H1 (cell line): ENCODE data around the gene MVK. TPM values are rescaled to one million over a fixed set of nuclear protein-coding genes. Genes with fewer than 3 reads are reported as not detected.

ENCODE experiments used
- CTCF ChIA-PET: fragments of 300-600 bp; sonication (Branson Sonifier 250); formaldehyde crosslinking; loops from one replicate; lab custom pipeline; 2021; ENCODE audit not compliant: partially characterized antibody; lab: Charles Lee
- POLR2A ChIA-PET: fragments of 300-600 bp; sonication (Branson Sonifier 250); formaldehyde crosslinking; loops from one replicate; lab custom pipeline; 2021; ENCODE audit warnings: inconsistent platforms; ENCODE audit not compliant: partially characterized antibody; lab: Charles Lee
- DNase-seq, 2 experiments: peaks; one replicate each; pipeline versions ENCODE4 v3.0.0 to v3.0.0-alpha.2; 2010 to 2022; ENCODE audit warnings: low spot score in 2 of 2, low read depth in 1 of 2, mixed read lengths in 1 of 2
- FAIRE-seq: peaks from 2 replicates; lab custom pipeline; 2011; peaks lifted over from hg19 to GRCh38; lab: Jason Lieb, UNC
- H2AFZ ChIP-seq: 2 replicates; pipeline ENCODE4 v1.8.1; 2012; ENCODE audit warnings: low read length, inconsistent platforms
- H2AK5ac ChIP-seq: 2 replicates; pipeline ENCODE4 v1.6.1; 2013; ENCODE audit warnings: low read depth, low read length
- H2BK120ac ChIP-seq: replicated peaks from 2 replicates; pipeline ENCODE3; 2013; ENCODE audit warnings: low read depth, low read length, inconsistent platforms
- H2BK12ac ChIP-seq: 2 replicates; pipeline ENCODE4 v1.6.1; 2013; ENCODE audit warnings: low read depth, low read length
- H2BK15ac ChIP-seq: 2 replicates; pipeline ENCODE4 v1.6.1; 2013; ENCODE audit warnings: low read length
- H2BK20ac ChIP-seq: 2 replicates; pipeline ENCODE4 v1.6.1; 2013; ENCODE audit warnings: low read length
- H2BK5ac ChIP-seq: 2 replicates; pipeline ENCODE4 v1.6.1; 2013; ENCODE audit warnings: low read depth, low read length
- H3K14ac ChIP-seq: 2 replicates; pipeline ENCODE4 v1.6.1; 2013; ENCODE audit warnings: inconsistent platforms; ENCODE audit not compliant: insufficient read length
- H3K18ac ChIP-seq: 2 replicates; pipeline ENCODE4 v1.6.1; 2013; ENCODE audit warnings: low read length; ENCODE audit errors: extremely low read depth
- H3K23ac ChIP-seq: 2 replicates; pipeline ENCODE4 v1.6.1; 2013; ENCODE audit warnings: inconsistent platforms; ENCODE audit not compliant: insufficient read length
- H3K23me2 ChIP-seq: 2 replicates; pipeline ENCODE4 v1.6.1; 2013; ENCODE audit warnings: low read depth, low read length
- H3K27ac ChIP-seq: 2 replicates; pipeline ENCODE4 v1.6.1; 2011; ENCODE audit warnings: low read depth, low read length, inconsistent platforms
- H3K27me3 ChIP-seq, 4 experiments: replicated peaks in 1 of 4; 1 replicate in 1 of 4; 2 replicates in 3 of 4; pipeline versions ENCODE4 v1.6.1 to v1.8.1; 2011 to 2013; ENCODE audit warnings: low read length in 3 of 4, mild to moderate bottlenecking in 3 of 4, inconsistent platforms in 2 of 4, mixed read lengths in 2 of 4, moderate library complexity in 1 of 4; ENCODE audit not compliant: control insufficient read depth in 3 of 4, insufficient read depth in 3 of 4; ENCODE audit errors: extremely low read depth in 1 of 4
- H3K36me3 ChIP-seq, 4 experiments: 2 replicates each; pipeline versions ENCODE4 v1.6.1 to v1.8.1; 2011 to 2013; ENCODE audit warnings: mild to moderate bottlenecking in 4 of 4, low read length in 3 of 4, moderate library complexity in 2 of 4, control low read depth in 1 of 4, inconsistent platforms in 1 of 4; ENCODE audit not compliant: insufficient read depth in 4 of 4, control insufficient read depth in 2 of 4
- H3K4ac ChIP-seq: replicated peaks from 2 replicates; pipeline ENCODE3; 2013; ENCODE audit warnings: low read length, low read depth, mixed read lengths, inconsistent platforms; ENCODE audit not compliant: insufficient read length
- H3K4me1 ChIP-seq, 4 experiments: replicated peaks in 1 of 4; 1 replicate in 1 of 4; 2 replicates in 3 of 4; pipeline versions ENCODE4 v1.6.1 to v1.8.1; 2011 to 2013; ENCODE audit warnings: low read length in 3 of 4, inconsistent platforms in 2 of 4, mixed read lengths in 1 of 4; ENCODE audit not compliant: insufficient read depth in 4 of 4, control insufficient read depth in 3 of 4
- H3K4me2 ChIP-seq, 2 experiments: 2 replicates each; pipeline versions ENCODE4 v1.6.1 to v1.8.1; 2011 to 2013; ENCODE audit warnings: low read depth in 2 of 2, low read length in 2 of 2, control low read depth in 1 of 2, inconsistent platforms in 1 of 2, mild to moderate bottlenecking in 1 of 2; ENCODE audit not compliant: insufficient read depth in 1 of 2
- H3K4me3 ChIP-seq, 4 experiments: fragments of 200-600, 300-600 bp in 1 of 4; sonication (generic), shearing (Covaris generic), sonication (Bioruptor Twin) in 1 of 4; 2 replicates each; pipeline versions ENCODE4 v1.5.1 to v1.8.1; 2011 to 2016; ENCODE audit warnings: low read length in 4 of 4, low read depth in 3 of 4, control low read depth in 2 of 4, inconsistent platforms in 2 of 4, mild to moderate bottlenecking in 2 of 4, mixed read lengths in 1 of 4, moderate library complexity in 1 of 4; ENCODE audit not compliant: insufficient read depth in 2 of 4; ENCODE audit errors: extremely low read depth in 1 of 4
- H3K56ac ChIP-seq: replicated peaks from 2 replicates; pipeline ENCODE3; 2013; ENCODE audit warnings: low read depth, mild to moderate bottlenecking, mixed read lengths, low read length, inconsistent platforms; ENCODE audit not compliant: insufficient read length
- H3K79me1 ChIP-seq: 2 replicates; pipeline ENCODE4 v1.6.1; 2013; ENCODE audit warnings: low read depth, low read length, control low read depth
- H3K79me2 ChIP-seq, 2 experiments: 2 replicates each; pipeline versions ENCODE4 v1.6.1 to v1.8.1; 2012 to 2013; ENCODE audit warnings: low read length in 2 of 2, mild to moderate bottlenecking in 2 of 2, inconsistent platforms in 1 of 2; ENCODE audit not compliant: insufficient read depth in 2 of 2, control insufficient read depth in 1 of 2
- H3K9ac ChIP-seq, 4 experiments: replicated peaks in 1 of 4; 1 replicate in 1 of 4; 2 replicates in 3 of 4; pipeline versions ENCODE4 v1.6.1 to v1.8.1; 2011 to 2013; ENCODE audit warnings: low read depth in 3 of 4, low read length in 3 of 4, control low read depth in 2 of 4, mild to moderate bottlenecking in 2 of 4, moderate library complexity in 2 of 4, inconsistent platforms in 1 of 4; ENCODE audit errors: extremely low read depth in 1 of 4
- H3K9me3 ChIP-seq, 2 experiments: 2 replicates each; pipeline versions ENCODE4 v1.6.1 to v1.8.1; 2012 to 2013; ENCODE audit warnings: mild to moderate bottlenecking in 2 of 2, moderate library complexity in 2 of 2, control low read depth in 1 of 2, inconsistent platforms in 1 of 2, low read depth in 1 of 2, low read length in 1 of 2, mixed read lengths in 1 of 2; ENCODE audit not compliant: insufficient read depth in 2 of 2
- H4K20me1 ChIP-seq, 2 experiments: replicated peaks in 1 of 2; 2 replicates each; pipeline versions ENCODE3 to v1.8.1; 2011 to 2013; ENCODE audit warnings: inconsistent platforms in 2 of 2, low read length in 2 of 2, mild to moderate bottlenecking in 1 of 2; ENCODE audit not compliant: insufficient read depth in 2 of 2, control insufficient read depth in 1 of 2
- H4K5ac ChIP-seq: 2 replicates; pipeline ENCODE4 v1.6.1; 2013; ENCODE audit warnings: low read length, low read depth, mixed read lengths, inconsistent platforms; ENCODE audit not compliant: insufficient read length
- H4K8ac ChIP-seq: 2 replicates; pipeline ENCODE4 v1.8.0; 2013; ENCODE audit warnings: mild to moderate bottlenecking, moderate library complexity, low read length, inconsistent platforms; ENCODE audit not compliant: insufficient read depth; ENCODE audit errors: extremely low read depth
- H4K91ac ChIP-seq: replicated peaks from 2 replicates; pipeline ENCODE3; 2013; ENCODE audit warnings: low read length, mixed read lengths, inconsistent platforms; ENCODE audit not compliant: insufficient read length
- BACH1 ChIP-seq: IDR thresholded peaks from 2 replicates; pipeline ENCODE4 v1.6.1; 2012; ENCODE audit warnings: low read length, improper control_type of control experiment
- NRF1 ChIP-seq: IDR thresholded peaks from 2 replicates; pipeline ENCODE4 v1.6.1; 2011; ENCODE audit warnings: mild to moderate bottlenecking, low read depth, low read length, improper control_type of control experiment
- SP4 ChIP-seq: IDR thresholded peaks from 2 replicates; pipeline ENCODE4 v1.6.1; 2012; ENCODE audit warnings: low read length, inconsistent platforms
- SUZ12 ChIP-seq: fragments of 200-600 bp; sonication (generic); IDR thresholded peaks from 2 replicates; pipeline ENCODE4 v1.6.1; 2012; ENCODE audit warnings: mild to moderate bottlenecking, inconsistent platforms, low read length, moderate library complexity, mixed read lengths
- WGBS, 2 experiments: shearing (Covaris generic) in 1 of 2; methylation state at CpG; one replicate each; pipeline versions ENCODE4 v1.1.6 to v1.1.7; 2013 to 2015; ENCODE audit warnings: low lambda C conversion rate in 2 of 2, mixed read lengths in 2 of 2, inconsistent platforms in 1 of 2, low coverage in 1 of 2, missing lambda C conversion rate in 1 of 2; ENCODE audit not compliant: insufficient replicate concordance in 2 of 2, insufficient coverage in 1 of 2, insufficient read length in 1 of 2; ENCODE audit errors: extremely low coverage in 1 of 2, missing lambda C conversion rate in 1 of 2; 5-methylcytosine and 5-hydroxymethylcytosine counted together
- polyA plus RNA-seq, 7 experiments: library from polyadenylated mRNA; depleted of rRNA in 3 of 7; stranded (reverse) in 5 of 7; unstranded in 2 of 7; fragments of >200 nt in 5 of 7; fragments of 200-250 nt in 2 of 7; gene quantifications; 1 replicate in 5 of 7; 2 replicates in 1 of 7; 4 replicates in 1 of 7; pipeline versions ENCODE4 v1.2.1 to v1.2.3, GENCODE V29; 2011 to 2013; ENCODE audit warnings: missing spikeins in 2 of 7, mixed read lengths in 2 of 7
- total RNA-seq: library from RNA; stranded (reverse); fragmentation: NEBNext Ultra II Directional; extraction: Animal tissue kit (Norgen Biotek cat#: 25700); gene quantifications from 2 replicates; pipeline ENCODE4 v1.2.1, GENCODE V29; 2021

Gene MVK
- total and polyA plus RNA-seq, 2 of the 8 experiments (the other 6 are each of a cell fraction or from before 2014, with no cell fraction given), result 15.7 to 20.9 TPM

GRCh38 chr12:109587921-109588320, 14.3 kb downstream of the MVK start:
- no peak for TF ChIP-seq BACH1
- no peak for TF ChIP-seq SP4
- TF ChIP-seq SUZ12, result no peak
- no peak for TF ChIP-seq NRF1
- Histone ChIP-seq H4K8ac (no peak overlapping the region), H2BK120ac (no peak overlapping the region), H3K36me3 (peaks cover 0 to 20% (median 9%) of the 10 kb centered on the region in 4 experiments; a peak in 5 of 8 replicates), H3K4me1 (no peaks in the 10 kb centered on the region), H3K4ac (no peak overlapping the region), H2AFZ (no peak overlapping the region), H2AK5ac (no peak overlapping the region), H3K27me3 (no peaks in the 10 kb centered on the region), H3K9ac (no peak overlapping the region), H3K23ac (no peak overlapping the region), H2BK15ac (no peak overlapping the region), H3K4me2 (no peak overlapping the region), H3K14ac (no peak overlapping the region), H4K91ac (no peak overlapping the region), H3K18ac (no peak overlapping the region), H3K23me2 (no peaks in the 10 kb centered on the region), H4K20me1 (peaks cover 0 to 2% of the 10 kb centered on the region in 2 experiments), H3K27ac (no peak overlapping the region), H3K79me1 (no peaks in the 10 kb centered on the region; the same call in 1 of the 2 replicates), H4K5ac (no peak overlapping the region), H2BK12ac (no peak overlapping the region), H3K79me2 (no peaks in the 10 kb centered on the region), H2BK5ac (no peak overlapping the region), H3K9me3 (no peaks in the 10 kb centered on the region), H3K56ac (no peak overlapping the region), H3K4me3 (no peak overlapping the region), H2BK20ac (no peak overlapping the region)
- DNase-seq, result no peak
- ChIA-PET CTCF (interaction anchor here (0.7 to 8.0 kb wide), 3 partner anchors 12 to 187 kb away, joined by 4 to 68 read pairs (median 4); no protein-coding TSS in a partner anchor), POLR2A (interaction anchor here (0.6 kb wide), 1 partner anchor 132 kb away, joined by 4 read pairs; no protein-coding TSS in a partner anchor)
- 94% methylated on average over 18 of the region's 18 CpGs; no CpG with 5 or more reads in 1 of the 2 experiments for WGBS, 2 experiments
- no peak for FAIRE-seq
